ENCODE results near the gene POLR2E.

GRCh38 chr19:1066251-1066747 lies 28.9 kb downstream of the POLR2E start:
- TF ChIP-seq EZH2 (IDR thresholded peaks at IDR 0.05; ENCODE audit: insufficient read depth, poor library complexity, severe bottlenecking) (no peak), EZH2phosphoT487 (IDR thresholded peaks at IDR 0.05; ENCODE audit: insufficient read depth, low read depth) (no peak)
